ENCODE data around the gene CDK11B. TPM values are rescaled to one million over a fixed set of nuclear protein-coding genes. Genes with fewer than 3 reads are reported as not detected.

Gene CDK11B
- total and polyA plus RNA-seq, 2 donors (not counting 1 experiment from before 2014, with no cell fraction given): 14.1 to 36.3 TPM

DNA sequence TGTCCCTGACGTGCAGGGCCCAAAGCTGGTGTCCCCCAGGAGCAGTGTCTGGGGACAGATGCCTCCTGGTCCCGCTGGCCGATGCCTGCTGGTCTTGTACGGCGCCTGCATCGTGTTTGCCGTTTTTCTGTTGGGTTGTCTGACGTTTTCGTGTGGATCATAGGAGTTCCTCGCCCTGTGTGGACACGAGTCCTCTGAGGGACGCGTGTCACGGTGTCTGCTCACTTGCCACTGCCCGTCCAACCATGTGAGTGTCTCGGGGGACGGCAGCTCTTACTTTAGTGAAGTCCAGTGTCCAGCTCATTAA lies 36.1 kb downstream of the CDK11B start:
- intact Hi-C loops (cut with micrococcal nuclease): no loop called here
- TF ChIP-seq EZH2 (IDR thresholded peaks at IDR 0.05; ENCODE audit: borderline replicate concordance, insufficient read depth, low read depth, low read length, poor library complexity, severe bottlenecking): no peak
- TF ChIP-seq, protein P1, sequence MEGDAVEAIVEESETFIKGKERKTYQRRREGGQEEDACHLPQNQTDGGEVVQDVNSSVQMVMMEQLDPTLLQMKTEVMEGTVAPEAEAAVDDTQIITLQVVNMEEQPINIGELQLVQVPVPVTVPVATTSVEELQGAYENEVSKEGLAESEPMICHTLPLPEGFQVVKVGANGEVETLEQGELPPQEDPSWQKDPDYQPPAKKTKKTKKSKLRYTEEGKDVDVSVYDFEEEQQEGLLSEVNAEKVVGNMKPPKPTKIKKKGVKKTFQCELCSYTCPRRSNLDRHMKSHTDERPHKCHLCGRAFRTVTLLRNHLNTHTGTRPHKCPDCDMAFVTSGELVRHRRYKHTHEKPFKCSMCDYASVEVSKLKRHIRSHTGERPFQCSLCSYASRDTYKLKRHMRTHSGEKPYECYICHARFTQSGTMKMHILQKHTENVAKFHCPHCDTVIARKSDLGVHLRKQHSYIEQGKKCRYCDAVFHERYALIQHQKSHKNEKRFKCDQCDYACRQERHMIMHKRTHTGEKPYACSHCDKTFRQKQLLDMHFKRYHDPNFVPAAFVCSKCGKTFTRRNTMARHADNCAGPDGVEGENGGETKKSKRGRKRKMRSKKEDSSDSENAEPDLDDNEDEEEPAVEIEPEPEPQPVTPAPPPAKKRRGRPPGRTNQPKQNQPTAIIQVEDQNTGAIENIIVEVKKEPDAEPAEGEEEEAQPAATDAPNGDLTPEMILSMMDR (IDR thresholded peaks at IDR 0.05): no peak
- 93% methylated on average over 17 of the region's 17 CpGs for WGBS (ENCODE audit: insufficient coverage)
- ChIA-PET POLR2A (no interaction called here), CTCF (no interaction called here)
- Mint-ChIP-seq H3K9me3 (ENCODE audit: insufficient read depth) (no peaks in the 10 kb centered on the region), H3K4me1 (peaks cover 2% of the 10 kb centered on the region), H3K27me3 (no peaks in the 10 kb centered on the region), H3K4me3 (no peak overlapping the region), H3K27ac (no peak overlapping the region)
- peaks cover 7% of the 10 kb centered on the region for H3K79me2 ChIP-seq (ENCODE audit: control insufficient read depth, insufficient read depth, low read length)
- ATAC-seq (ENCODE audit: low read depth): no peak
- H2AFZ ChIP-seq (ENCODE audit: insufficient read depth, low read depth, low read length, poor library complexity, severe bottlenecking): no peak overlapping the region
- H3K4me1 ChIP-seq (ENCODE audit: control insufficient read depth in 2 of 2, insufficient read depth in 2 of 2, low read length in 2 of 2): no peaks in the 10 kb centered on the region
- DNase-seq: no peak
- no peak overlapping the region for H3K27ac ChIP-seq (ENCODE audit: low read length in 2 of 2)
- peaks cover 10% of the 10 kb centered on the region for H4K20me1 ChIP-seq (ENCODE audit: control insufficient read depth, insufficient read depth, low read length, poor library complexity, severe bottlenecking)
- no peaks in the 10 kb centered on the region for H3K27me3 ChIP-seq (replicated peaks in 1 of 4; ENCODE audit: control extremely low read depth in 1 of 4, control insufficient read depth in 3 of 4, insufficient read depth in 4 of 4, low read length in 3 of 4)
- H3K9ac ChIP-seq (ENCODE audit: low read length): no peak overlapping the region
- H3K9me3 ChIP-seq (ENCODE audit: control extremely low read depth in 1 of 3, control insufficient read depth in 2 of 3, insufficient read depth in 1 of 3, low read length in 2 of 3): no peaks in the 10 kb centered on the region
- no peak overlapping the region for H3K4me2 ChIP-seq (replicated peaks; ENCODE audit: low read depth, low read length, poor library complexity, severe bottlenecking)
- no peak overlapping the region for H3K4me3 ChIP-seq (ENCODE audit: control extremely low read depth in 1 of 5, extremely low read depth in 1 of 5, insufficient read depth in 1 of 5, low read depth in 2 of 5, low read length in 4 of 5)
- H3K36me3 ChIP-seq (replicated peaks in 1 of 2; ENCODE audit: control extremely low read depth in 1 of 2, control insufficient read depth in 1 of 2, extremely low read depth in 1 of 2, insufficient read depth in 2 of 2, low read length in 1 of 2): peaks cover 0 to 4% of the 10 kb centered on the region in 2 experiments

DNA sequence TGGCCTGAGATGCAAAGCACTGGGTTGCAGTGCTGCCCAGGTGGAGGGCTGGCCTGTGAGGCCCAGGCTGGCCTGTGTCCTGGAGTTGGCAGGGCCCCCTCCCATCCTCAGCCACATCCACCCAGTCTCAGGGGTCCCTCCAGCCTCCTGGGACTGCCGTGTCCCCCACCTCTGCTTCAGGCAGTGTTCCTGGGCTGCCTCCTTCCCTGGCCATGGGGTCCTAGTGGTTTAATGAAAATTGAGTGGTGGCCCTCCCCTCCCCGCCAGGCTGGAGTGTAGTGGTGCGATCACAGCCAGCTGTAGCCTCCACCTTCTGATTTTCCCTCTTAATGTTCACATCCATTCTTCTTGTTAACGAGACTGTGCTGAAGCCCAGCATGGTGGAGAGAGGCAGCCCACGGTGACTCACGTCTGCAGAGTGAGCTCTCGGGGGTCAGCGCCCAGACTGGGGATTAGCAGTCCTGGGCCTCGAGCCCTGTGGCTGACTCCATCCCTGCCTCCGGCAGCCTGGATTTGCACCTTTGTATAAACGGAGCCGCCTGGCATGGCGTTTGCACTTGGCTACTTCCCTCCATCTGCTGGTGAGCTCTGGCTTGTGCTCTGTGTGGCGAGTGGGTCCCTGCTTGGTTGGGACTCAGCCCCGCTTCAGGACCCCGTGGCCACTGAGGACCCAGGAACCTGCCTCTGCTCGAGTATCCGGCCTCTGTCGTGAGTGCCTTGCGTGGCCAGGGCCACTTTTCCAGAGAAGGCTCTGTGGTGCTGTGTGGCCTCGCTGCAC lies 36.6 kb downstream of the CDK11B start:
- Histone ChIP-seq H3K4me2 (replicated peaks; ENCODE audit: low read depth, low read length, poor library complexity, severe bottlenecking) (no peak overlapping the region), H3K9me3 (ENCODE audit: control extremely low read depth in 1 of 3, control insufficient read depth in 2 of 3, insufficient read depth in 1 of 3, low read length in 2 of 3) (no peaks in the 10 kb centered on the region), H3K4me1 (ENCODE audit: control insufficient read depth in 2 of 2, insufficient read depth in 2 of 2, low read length in 2 of 2) (no peaks in the 10 kb centered on the region), H3K4me3 (ENCODE audit: control extremely low read depth in 1 of 5, extremely low read depth in 1 of 5, insufficient read depth in 1 of 5, low read depth in 2 of 5, low read length in 4 of 5) (no peak overlapping the region), H3K27me3 (replicated peaks in 1 of 4; ENCODE audit: control extremely low read depth in 1 of 4, control insufficient read depth in 3 of 4, insufficient read depth in 4 of 4, low read length in 3 of 4) (no peaks in the 10 kb centered on the region), H3K36me3 (replicated peaks in 1 of 2; ENCODE audit: control extremely low read depth in 1 of 2, control insufficient read depth in 1 of 2, extremely low read depth in 1 of 2, insufficient read depth in 2 of 2, low read length in 1 of 2) (peaks cover 0 to 5% of the 10 kb centered on the region in 2 experiments), H3K27ac (ENCODE audit: low read length in 2 of 2) (no peak overlapping the region), H4K20me1 (ENCODE audit: control insufficient read depth, insufficient read depth, low read length, poor library complexity, severe bottlenecking) (peaks cover 10% of the 10 kb centered on the region), H3K79me2 (ENCODE audit: control insufficient read depth, insufficient read depth, low read length) (peaks cover 11% of the 10 kb centered on the region), H2AFZ (ENCODE audit: insufficient read depth, low read depth, low read length, poor library complexity, severe bottlenecking) (no peak overlapping the region), H3K9ac (ENCODE audit: low read length) (no peak overlapping the region)
- 95% methylated on average over 19 of the region's 21 CpGs for WGBS (ENCODE audit: insufficient coverage)
- TF ChIP-seq, protein P1 (IDR thresholded peaks at IDR 0.05): no peak
- TF ChIP-seq EZH2 (IDR thresholded peaks at IDR 0.05; ENCODE audit: borderline replicate concordance, insufficient read depth, low read depth, low read length, poor library complexity, severe bottlenecking): no peak
- ATAC-seq (ENCODE audit: low read depth): no peak
- H3K4me3 Mint-ChIP-seq: no peak overlapping the region
- H3K27me3 Mint-ChIP-seq: no peaks in the 10 kb centered on the region
- H3K9me3 Mint-ChIP-seq (ENCODE audit: insufficient read depth): no peaks in the 10 kb centered on the region
- ChIA-PET CTCF (no interaction called here), POLR2A (no interaction called here)
- DNase-seq: no peak
- intact Hi-C loops (cut with micrococcal nuclease): no loop called here
- H3K4me1 Mint-ChIP-seq: peaks cover 4% of the 10 kb centered on the region
- no peak overlapping the region for H3K27ac Mint-ChIP-seq

All from B cell (primary cell).